Measurements from ENCODE around the gene PMF1. TPM values are rescaled to one million over a fixed set of nuclear protein-coding genes. Genes with fewer than 3 reads are reported as not detected.

Gene PMF1
- total RNA-seq, 4 donors from 2014 or later: 40.8 to 64.9 (median 53.5) TPM

DNA sequence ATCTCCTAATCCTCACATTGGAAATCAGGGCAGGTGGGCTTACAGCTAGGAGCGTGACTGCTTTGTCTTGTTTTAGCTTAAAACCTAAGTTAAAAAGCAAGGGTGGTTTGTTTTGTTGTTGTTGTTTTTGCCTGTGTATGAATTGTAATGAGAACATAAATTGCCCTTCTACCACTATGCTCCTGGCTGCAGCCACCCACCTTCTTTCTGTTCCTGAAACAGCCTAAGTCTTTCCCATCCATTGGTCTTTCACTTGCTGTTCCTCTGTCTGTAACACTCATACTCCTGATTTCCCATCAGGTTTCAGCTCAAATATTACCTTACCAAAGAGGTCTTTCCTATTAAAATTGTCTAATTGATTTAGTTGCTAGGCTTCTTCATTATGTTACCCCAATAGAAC is 70.7 kb downstream of the PMF1 start:
- no peak for DNase-seq
- Histone ChIP-seq H3K27ac (peak overlapping the region; percentile 94 to 97 (median 96)), H3K9me3 (no peaks in the 10 kb centered on the region), H3K36me3 (peaks cover 0 to 55% (median 4%) of the 10 kb centered on the region in 3 donors), H3K4me1 (peaks cover 23 to 62% (median 24%) of the 10 kb centered on the region in 3 donors), H3K27me3 (no peaks in the 10 kb centered on the region), H3K4me3 (peak overlapping the region; percentile 73 to 96 (median 82))
- WGBS, 2 donors: 46 to 53% methylated on average over 1 of the region's 1 CpG
- TF ChIP-seq, protein P1, sequence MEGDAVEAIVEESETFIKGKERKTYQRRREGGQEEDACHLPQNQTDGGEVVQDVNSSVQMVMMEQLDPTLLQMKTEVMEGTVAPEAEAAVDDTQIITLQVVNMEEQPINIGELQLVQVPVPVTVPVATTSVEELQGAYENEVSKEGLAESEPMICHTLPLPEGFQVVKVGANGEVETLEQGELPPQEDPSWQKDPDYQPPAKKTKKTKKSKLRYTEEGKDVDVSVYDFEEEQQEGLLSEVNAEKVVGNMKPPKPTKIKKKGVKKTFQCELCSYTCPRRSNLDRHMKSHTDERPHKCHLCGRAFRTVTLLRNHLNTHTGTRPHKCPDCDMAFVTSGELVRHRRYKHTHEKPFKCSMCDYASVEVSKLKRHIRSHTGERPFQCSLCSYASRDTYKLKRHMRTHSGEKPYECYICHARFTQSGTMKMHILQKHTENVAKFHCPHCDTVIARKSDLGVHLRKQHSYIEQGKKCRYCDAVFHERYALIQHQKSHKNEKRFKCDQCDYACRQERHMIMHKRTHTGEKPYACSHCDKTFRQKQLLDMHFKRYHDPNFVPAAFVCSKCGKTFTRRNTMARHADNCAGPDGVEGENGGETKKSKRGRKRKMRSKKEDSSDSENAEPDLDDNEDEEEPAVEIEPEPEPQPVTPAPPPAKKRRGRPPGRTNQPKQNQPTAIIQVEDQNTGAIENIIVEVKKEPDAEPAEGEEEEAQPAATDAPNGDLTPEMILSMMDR (IDR thresholded peaks at IDR 0.05): no peak
- TF ChIP-seq POLR2A (IDR thresholded peaks at IDR 0.05): no peak
- intact Hi-C loops (cut with DNase I): no loop called here

DNA sequence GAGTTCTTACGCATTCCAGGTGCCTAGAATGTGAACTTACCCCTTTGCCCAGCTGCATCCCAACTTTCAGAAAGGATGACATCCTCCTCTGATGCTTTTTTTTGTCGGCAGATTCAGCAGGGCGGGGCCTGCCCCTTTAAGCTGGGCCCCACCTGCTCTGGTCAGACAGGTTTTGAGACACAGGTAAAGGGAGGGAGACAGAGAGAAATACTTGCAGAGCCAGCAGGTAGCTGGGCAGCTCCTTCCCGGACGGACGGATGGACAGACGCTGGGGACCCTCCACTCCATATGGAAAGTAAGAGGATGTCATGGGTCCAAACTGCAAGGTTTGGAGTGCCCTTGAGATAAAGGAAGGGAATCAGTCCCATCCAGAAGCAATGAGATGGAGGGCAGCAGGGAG is 71.3 kb downstream of the PMF1 start, which contains the start of gene TMEM79:
TMEM79 (plus strand) TSS at position 214 of the 400 bp plus-strand sequence. CDS start 902 bp downstream, outside the sequence.
- TF ChIP-seq POLR2A (IDR thresholded peaks at IDR 0.05): peak in 3 of 4 donors; percentile 35 to 62 (median 60)
- TF ChIP-seq, protein P1 (IDR thresholded peaks at IDR 0.05): no peak
- no peaks in the 10 kb centered on the region for H3K27me3 ChIP-seq
- peaks cover 0 to 55% (median 5%) of the 10 kb centered on the region in 3 donors for H3K36me3 ChIP-seq
- DNase-seq: no peak
- peaks cover 23 to 64% (median 24%) of the 10 kb centered on the region in 3 donors for H3K4me1 ChIP-seq
- intact Hi-C loops (cut with DNase I): no loop called here
- no peaks in the 10 kb centered on the region for H3K9me3 ChIP-seq
- H3K27ac ChIP-seq: peak within 1 kb of the TSS; percentile 94 to 97 (median 96)
- WGBS, 2 donors: 33 to 60% methylated on average over 6 of the region's 7 CpGs
- H3K4me3 ChIP-seq: peak within 1 kb of the TSS; percentile 73 to 96 (median 82)

DNA sequence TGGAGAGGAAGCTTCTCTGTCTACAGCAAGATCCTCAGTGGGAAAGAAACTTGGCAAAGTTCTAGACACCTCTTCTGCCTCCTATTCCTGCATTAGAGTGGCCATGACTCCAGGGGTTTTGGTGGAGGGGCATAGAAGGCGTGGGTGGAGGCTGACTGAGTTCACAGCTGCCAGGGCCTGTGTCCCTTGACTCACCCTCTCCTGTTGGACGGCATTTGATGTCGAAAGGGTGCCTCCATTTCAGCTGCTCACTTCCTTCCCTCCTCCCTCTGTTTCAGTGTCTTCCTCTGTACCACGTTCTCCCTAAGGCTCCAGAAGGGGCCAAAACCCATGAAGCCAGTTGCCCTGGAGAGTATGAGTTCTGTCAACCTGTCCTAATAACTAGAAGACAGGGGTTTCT is 72.0 kb downstream of the PMF1 start:
- Histone ChIP-seq H3K4me3 (peak overlapping the region; percentile 45 to 96 (median 68)), H3K9me3 (no peaks in the 10 kb centered on the region), H3K27me3 (no peaks in the 10 kb centered on the region), H3K4me1 (peaks cover 23 to 70% (median 24%) of the 10 kb centered on the region in 3 donors), H3K27ac (peak overlapping the region; percentile 94 to 97 (median 96)), H3K36me3 (peaks cover 0 to 55% (median 11%) of the 10 kb centered on the region in 3 donors)
- intact Hi-C loops (cut with DNase I): no loop called here
- TF ChIP-seq, protein P1 (IDR thresholded peaks at IDR 0.05): no peak
- no peak for TF ChIP-seq POLR2A (IDR thresholded peaks at IDR 0.05)
- whole genome bisulfite sequencing, 2 donors: 24 to 33% methylated on average over 4 of the region's 4 CpGs
- no peak for DNase-seq

DNA sequence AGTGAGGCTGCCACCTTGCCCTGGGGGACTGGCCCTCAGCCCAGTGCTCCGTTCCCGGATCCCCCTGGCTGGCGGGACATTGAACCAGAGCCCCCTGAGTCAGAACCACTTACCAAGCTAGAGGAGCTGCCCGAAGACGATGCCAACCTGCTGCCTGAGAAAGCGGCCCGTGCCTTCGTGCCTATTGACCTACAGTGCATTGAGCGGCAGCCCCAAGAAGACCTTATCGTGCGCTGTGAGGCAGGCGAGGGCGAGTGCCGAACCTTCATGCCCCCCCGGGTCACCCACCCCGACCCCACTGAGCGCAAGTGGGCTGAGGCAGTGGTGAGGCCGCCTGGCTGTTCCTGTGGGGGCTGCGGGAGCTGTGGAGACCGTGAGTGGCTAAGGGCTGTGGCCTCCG is 72.6 kb downstream of the PMF1 start:
- Histone ChIP-seq H3K27me3 (no peaks in the 10 kb centered on the region), H3K4me3 (peak overlapping the region; percentile 45 to 96 (median 68)), H3K4me1 (peaks cover 23 to 70% (median 30%) of the 10 kb centered on the region in 3 donors), H3K27ac (peak overlapping the region; percentile 94 to 97 (median 96)), H3K9me3 (no peaks in the 10 kb centered on the region), H3K36me3 (peaks cover 0 to 55% (median 11%) of the 10 kb centered on the region in 3 donors)
- 87% methylated on average over 3 of the region's 21 CpGs; no CpG with 5 or more reads in 1 of the 2 donors for WGBS, 2 donors
- no peak for DNase-seq
- TF ChIP-seq POLR2A (IDR thresholded peaks at IDR 0.05): no peak
- TF ChIP-seq, protein P1 (IDR thresholded peaks at IDR 0.05): no peak
- intact Hi-C loops (cut with DNase I): no loop called here

DNA sequence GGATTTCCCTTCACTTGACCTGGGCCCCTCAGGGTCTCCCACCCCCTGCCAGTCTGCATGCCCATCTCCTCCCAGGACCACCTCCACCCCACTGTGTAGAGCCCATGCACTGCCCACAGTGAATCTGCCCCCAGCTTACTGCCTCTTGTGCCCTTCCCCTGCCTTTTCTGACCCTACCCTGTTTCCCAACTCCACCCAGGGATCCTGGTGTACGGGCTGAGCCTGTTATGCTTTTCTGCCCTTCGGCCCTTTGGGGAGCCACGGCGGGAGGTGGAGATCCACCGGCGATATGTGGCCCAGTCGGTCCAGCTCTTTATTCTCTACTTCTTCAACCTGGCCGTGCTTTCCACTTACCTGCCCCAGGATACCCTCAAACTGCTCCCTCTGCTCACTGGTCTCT is 73.3 kb downstream of the PMF1 start:
- no peak for TF ChIP-seq POLR2A (IDR thresholded peaks at IDR 0.05)
- TF ChIP-seq, protein P1 (IDR thresholded peaks at IDR 0.05): no peak
- WGBS, 2 donors: 66 to 94% methylated on average over 6 to 7 of the region's 8 CpGs
- peaks cover 20 to 70% (median 29%) of the 10 kb centered on the region in 3 donors for H3K4me1 ChIP-seq

More for the DNA sequence above, 73.3 kb downstream of the PMF1 start:
- peak overlapping the region; percentile 45 to 96 (median 68) for H3K4me3 ChIP-seq
- intact Hi-C loops (cut with DNase I): no loop called here
- peaks cover 0 to 59% (median 11%) of the 10 kb centered on the region in 3 donors for H3K36me3 ChIP-seq
- no peaks in the 10 kb centered on the region for H3K27me3 ChIP-seq
- DNase-seq: no peak
- H3K9me3 ChIP-seq: no peaks in the 10 kb centered on the region
- peak overlapping the region in 3 of 4 donors; percentile 94 to 96 (median 95) for H3K27ac ChIP-seq

Measured in esophagus squamous epithelium (tissue), 5 donors.